ENCODE data around the gene METTL24.

DNA sequence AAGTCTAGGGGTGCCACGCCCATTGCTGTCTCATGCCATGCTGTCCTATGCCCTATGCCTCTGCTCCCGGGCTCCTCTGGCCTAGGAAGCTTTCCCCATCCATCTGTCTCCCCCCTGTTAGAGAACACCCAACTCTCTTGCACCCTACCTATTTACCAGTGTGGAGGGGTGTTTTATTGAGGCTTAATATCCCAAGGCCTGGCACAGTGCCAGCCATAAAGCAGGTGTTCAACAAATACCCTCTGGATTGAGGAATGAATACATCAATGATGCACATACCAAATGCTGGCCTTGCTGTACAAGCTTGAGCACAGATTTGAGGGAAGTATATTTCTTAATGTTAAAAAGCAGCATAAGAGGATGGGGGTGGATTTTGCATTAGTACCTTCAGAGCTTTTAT, 38.3 kb downstream of the METTL24 start:
- TF ChIP-seq CTCF (IDR thresholded peaks at IDR 0.05; ENCODE audit: low read length), result no peak
- TF ChIP-seq EZH2 (IDR thresholded peaks at IDR 0.05; ENCODE audit: borderline replicate concordance, low read length), result no peak
